HG03135 (cell line): ENCODE measurements around the gene EPHA3.

Source experiments
- ATAC-seq: cut with Tn5 transposase; IDR thresholded peaks from one replicate; pipeline ENCODE4 v1.9.1; 2021; ENCODE audit warnings: mild to moderate bottlenecking, moderate library complexity; ENCODE audit not compliant: unreplicated experiment

Gene EPHA3

GRCh38 chr3:89278302-89279025 lies 171.0 kb downstream of the EPHA3 start:
- no peak for ATAC-seq

- no peak for ATAC-seq
Measured at GRCh38 chr3:89280301-89280700, 172.9 kb downstream of the EPHA3 start.

- no peak for ATAC-seq
Measured at GRCh38 chr3:89280822-89281365, 173.5 kb downstream of the EPHA3 start.

- ATAC-seq, result no peak
Measured at GRCh38 chr3:89287902-89288508, 180.6 kb downstream of the EPHA3 start.

GRCh38 chr3:89289574-89290190 lies 182.3 kb downstream of the EPHA3 start:
- ATAC-seq, result no peak

GRCh38 chr3:89297199-89297598 lies 189.8 kb downstream of the EPHA3 start:
- no peak for ATAC-seq

GRCh38 chr3:89300526-89300925 lies 193.1 kb downstream of the EPHA3 start:
- ATAC-seq, result no peak

GRCh38 chr3:89300981-89301380 lies 193.6 kb downstream of the EPHA3 start:
- ATAC-seq, result no peak

- no peak for ATAC-seq
Measured at GRCh38 chr3:89303701-89304100, 196.3 kb downstream of the EPHA3 start.

- ATAC-seq, result no peak
Measured at GRCh38 chr3:89306540-89306939, 199.1 kb downstream of the EPHA3 start.

GRCh38 chr3:89311581-89311980 lies 204.2 kb downstream of the EPHA3 start:
- no peak for ATAC-seq

- no peak for ATAC-seq
Measured at GRCh38 chr3:89312141-89312540, 204.7 kb downstream of the EPHA3 start.

GRCh38 chr3:89314454-89315098 lies 207.2 kb downstream of the EPHA3 start:
- no peak for ATAC-seq

GRCh38 chr3:89315750-89316470 lies 208.5 kb downstream of the EPHA3 start:
- ATAC-seq, result no peak

- ATAC-seq, result no peak
Measured at GRCh38 chr3:89320186-89320585, 212.8 kb downstream of the EPHA3 start.

GRCh38 chr3:89326997-89327396 lies 219.6 kb downstream of the EPHA3 start:
- ATAC-seq, result no peak

- no peak for ATAC-seq
Measured at GRCh38 chr3:89332386-89332785, 225.0 kb downstream of the EPHA3 start.

GRCh38 chr3:89332793-89333192 lies 225.4 kb downstream of the EPHA3 start:
- ATAC-seq, result no peak

- ATAC-seq, result no peak
Measured at GRCh38 chr3:89335693-89336092, 228.3 kb downstream of the EPHA3 start.

GRCh38 chr3:89340408-89340807 lies 233.0 kb downstream of the EPHA3 start:
- ATAC-seq, result no peak

- ATAC-seq, result no peak
Measured at GRCh38 chr3:89344076-89344475, 236.7 kb downstream of the EPHA3 start.
